Progenitor cell of endocrine pancreas (in vitro differentiated cells): ENCODE data around the gene NAA60. TPM values are rescaled to one million over a fixed set of nuclear protein-coding genes. Genes with fewer than 3 reads are reported as not detected.

ENCODE experiments used
- DNase-seq: peaks from one replicate; pipeline ENCODE4 v3.0.0; 2021; ENCODE audit warnings: low spot score; ENCODE audit not compliant: unreplicated experiment
- H3K27ac Mint-ChIP-seq: 2 replicates; pipeline ENCODE4 v1.8.0; 2021; ENCODE audit warnings: mild to moderate bottlenecking, moderate library complexity, mixed read lengths
- H3K27me3 Mint-ChIP-seq: 2 replicates; pipeline ENCODE4 v1.8.0; 2021; ENCODE audit warnings: mixed read lengths
- H3K36me3 Mint-ChIP-seq: 2 replicates; pipeline ENCODE4 v1.8.0; 2022; ENCODE audit warnings: mixed read lengths; ENCODE audit not compliant: insufficient read depth
- H3K4me1 Mint-ChIP-seq: 2 replicates; pipeline ENCODE4 v1.8.0; 2021; ENCODE audit warnings: low read depth, mixed read lengths
- H3K4me3 Mint-ChIP-seq: 2 replicates; pipeline ENCODE4 v1.8.0; 2021; ENCODE audit warnings: low read depth, mild to moderate bottlenecking, moderate library complexity, mixed read lengths
- H3K9me3 Mint-ChIP-seq: 2 replicates; pipeline ENCODE4 v1.8.0; 2021; ENCODE audit warnings: low read depth, mixed read lengths
- CTCF ChIP-seq: fragments of 200-600 bp; sonication (generic); IDR thresholded peaks from one replicate; pipeline ENCODE4 v1.5.0; 2021; ENCODE audit warnings: antibody characterized with exemption, mild to moderate bottlenecking; ENCODE audit not compliant: unreplicated experiment
- total RNA-seq: library from RNA; stranded (reverse); gene quantifications from 2 replicates; pipeline ENCODE4 v1.2.1, GENCODE V29; 2021

NAA60 gene
- total RNA-seq, 1 donor from 2014 or later: 71.3 TPM

- Mint-ChIP-seq H3K27me3 (no peaks in the 10 kb centered on the region), H3K36me3 (peaks cover 5% of the 10 kb centered on the region), H3K27ac (no peak overlapping the region), H3K4me3 (no peak overlapping the region), H3K4me1 (peaks cover 26% of the 10 kb centered on the region), H3K9me3 (no peaks in the 10 kb centered on the region)
- no peak for TF ChIP-seq CTCF
- DNase-seq: no peak
Measured at GRCh38 chr16:3465301-3465700, 21.8 kb downstream of the NAA60 start.

GRCh38 chr16:3465911-3466584 lies 22.6 kb downstream of the NAA60 start:
- peaks cover 19% of the 10 kb centered on the region for H3K4me1 Mint-ChIP-seq
- no peak overlapping the region for H3K27ac Mint-ChIP-seq
- H3K36me3 Mint-ChIP-seq: peaks cover 5% of the 10 kb centered on the region
- no peaks in the 10 kb centered on the region for H3K27me3 Mint-ChIP-seq
- no peak overlapping the region for H3K4me3 Mint-ChIP-seq
- DNase-seq: no peak
- H3K9me3 Mint-ChIP-seq: no peaks in the 10 kb centered on the region
- no peak for TF ChIP-seq CTCF

GRCh38 chr16:3467182-3467581 lies 23.7 kb downstream of the NAA60 start:
- TF ChIP-seq CTCF: no peak
- Mint-ChIP-seq H3K9me3 (no peaks in the 10 kb centered on the region), H3K4me3 (no peak overlapping the region), H3K36me3 (peaks cover 5% of the 10 kb centered on the region), H3K4me1 (peaks cover 13% of the 10 kb centered on the region), H3K27ac (no peak overlapping the region), H3K27me3 (no peaks in the 10 kb centered on the region)
- DNase-seq: no peak

- no peaks in the 10 kb centered on the region for H3K27me3 Mint-ChIP-seq
Measured at GRCh38 chr16:3467921-3468320, 24.4 kb downstream of the NAA60 start.

GRCh38 chr16:3468501-3468900 lies 25.0 kb downstream of the NAA60 start:
- no peak for DNase-seq
- peaks cover 10% of the 10 kb centered on the region for H3K4me1 Mint-ChIP-seq
- no peak for TF ChIP-seq CTCF
- no peaks in the 10 kb centered on the region for H3K27me3 Mint-ChIP-seq
- H3K36me3 Mint-ChIP-seq: peaks cover 7% of the 10 kb centered on the region
- H3K4me3 Mint-ChIP-seq: no peak overlapping the region
- H3K27ac Mint-ChIP-seq: peak overlapping the region; percentile 82
- no peaks in the 10 kb centered on the region for H3K9me3 Mint-ChIP-seq

More at GRCh38 chr16:3467921-3468320, 24.4 kb downstream of the NAA60 start:
- no peak for TF ChIP-seq CTCF
- peaks cover 10% of the 10 kb centered on the region for H3K4me1 Mint-ChIP-seq
- H3K27ac Mint-ChIP-seq: peak overlapping the region; percentile 82
- no peaks in the 10 kb centered on the region for H3K9me3 Mint-ChIP-seq
- peaks cover 7% of the 10 kb centered on the region for H3K36me3 Mint-ChIP-seq
- DNase-seq: no peak
- H3K4me3 Mint-ChIP-seq: no peak overlapping the region
